GM06990 (cell line): Measurements from ENCODE around the gene VTI1A.

Source experiments
- DNase-seq: peaks from one replicate; pipeline ENCODE4 v3.0.0-alpha.2; 2011; ENCODE audit not compliant: insufficient read length; ENCODE audit errors: extremely low read depth
- H3K27me3 ChIP-seq: replicated peaks from 2 replicates; pipeline ENCODE4 v1.6.0; 2011; ENCODE audit warnings: low read length; ENCODE audit not compliant: control insufficient read depth, insufficient read depth
- H3K36me3 ChIP-seq: 2 replicates; pipeline ENCODE4 v1.5.1; 2011; ENCODE audit warnings: low read length; ENCODE audit not compliant: control insufficient read depth, insufficient read depth
- H3K4me3 ChIP-seq: replicated peaks from 2 replicates; pipeline ENCODE4 v1.5.1; 2011; ENCODE audit warnings: low read depth, mild to moderate bottlenecking, control low read depth, low read length
- CTCF ChIP-seq: IDR thresholded peaks from 2 replicates; pipeline ENCODE4 v1.5.1; 2011; ENCODE audit warnings: low read length, control low read depth, mild to moderate bottlenecking, inconsistent platforms; ENCODE audit not compliant: insufficient read depth, poor library complexity, severe bottlenecking

VTI1A gene

GRCh38 chr10:112639298-112639697 is 192.3 kb downstream of the VTI1A start:
- Histone ChIP-seq H3K36me3 (no peaks in the 10 kb centered on the region), H3K27me3 (no peaks in the 10 kb centered on the region), H3K4me3 (no peak overlapping the region)
- no peak for DNase-seq
- no peak for TF ChIP-seq CTCF

GRCh38 chr10:112640638-112641037 is 193.6 kb downstream of the VTI1A start:
- H3K36me3 ChIP-seq: no peaks in the 10 kb centered on the region
- no peaks in the 10 kb centered on the region for H3K27me3 ChIP-seq
- DNase-seq: no peak
- no peak overlapping the region for H3K4me3 ChIP-seq
- TF ChIP-seq CTCF: no peak

- TF ChIP-seq CTCF: no peak
These were observed 196.7 kb downstream of the VTI1A start for GRCh38 chr10:112643600-112644264.

GRCh38 chr10:112644265-112644645 is 197.2 kb downstream of the VTI1A start:
- Histone ChIP-seq H3K4me3 (no peak overlapping the region), H3K36me3 (no peaks in the 10 kb centered on the region), H3K27me3 (no peaks in the 10 kb centered on the region)
- no peak for DNase-seq
- no peak for TF ChIP-seq CTCF

More at GRCh38 chr10:112643600-112644264, 196.7 kb downstream of the VTI1A start:
- DNase-seq: no peak
- Histone ChIP-seq H3K27me3 (no peaks in the 10 kb centered on the region), H3K4me3 (no peak overlapping the region), H3K36me3 (no peaks in the 10 kb centered on the region)

GRCh38 chr10:112649006-112649821 is 202.2 kb downstream of the VTI1A start:
- Histone ChIP-seq H3K27me3 (no peaks in the 10 kb centered on the region), H3K4me3 (no peak overlapping the region), H3K36me3 (no peaks in the 10 kb centered on the region)
- DNase-seq: no peak
- no peak for TF ChIP-seq CTCF
